AG08395 (cell line): ENCODE results near the gene PKNOX2.
"Not testable (repeated sequence)": the region's sequence is repeated elsewhere in the genome, so short reads cannot be mapped to it uniquely, and the experiment has no call there.

Experiments used
- DNase-seq: peaks from one replicate; pipeline ENCODE4 v3.0.0; 2012; ENCODE audit warnings: mixed read lengths, low spot score

PKNOX2 gene

DNA sequence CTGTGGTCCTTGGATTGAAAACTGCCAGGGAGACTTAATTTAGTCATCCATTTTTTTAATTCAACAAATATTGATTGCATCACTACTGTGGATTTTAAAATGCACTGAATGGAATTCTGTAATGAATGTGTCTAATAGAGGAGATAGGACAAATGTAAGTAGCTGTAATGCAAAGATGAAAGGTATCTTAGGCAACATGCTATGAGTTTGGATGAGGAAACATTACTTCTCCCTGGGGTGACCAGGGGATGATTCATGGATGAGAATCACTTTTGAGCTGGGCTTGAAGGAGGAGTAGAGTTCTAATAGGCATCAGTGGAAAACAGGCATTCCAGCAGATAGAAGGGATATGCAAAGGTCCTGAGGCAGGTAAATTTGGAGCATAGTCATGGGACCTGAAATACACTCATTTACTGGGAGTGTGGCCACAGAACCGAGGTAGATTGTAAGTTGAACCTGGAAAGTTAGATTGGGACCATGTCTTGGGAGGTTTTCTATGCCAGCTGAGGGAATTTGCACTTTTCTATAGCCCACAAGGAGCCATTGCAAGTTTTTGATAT is 43.4 kb downstream of the PKNOX2 start:
- DNase-seq, result no peak

DNA sequence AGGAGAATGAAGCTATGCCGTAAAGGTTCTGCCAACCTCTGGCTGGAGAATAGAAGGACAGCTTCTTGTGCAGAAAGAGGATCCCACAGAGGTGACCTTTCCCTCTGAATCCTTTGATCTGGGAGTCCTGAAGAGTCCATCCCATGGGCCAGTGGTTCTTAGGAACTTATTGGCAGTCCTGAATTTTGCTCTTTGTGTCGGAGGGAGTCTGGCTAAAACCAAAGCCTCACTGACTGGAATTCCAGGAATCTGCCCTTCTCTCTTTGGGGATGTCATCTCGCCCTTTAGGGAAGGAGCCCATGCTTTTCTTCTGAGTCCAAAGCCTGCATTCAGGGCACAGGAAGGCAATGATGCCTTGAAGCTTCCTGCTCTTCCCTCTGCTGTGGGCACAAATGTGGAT is 45.5 kb downstream of the PKNOX2 start:
- no peak for DNase-seq

DNA sequence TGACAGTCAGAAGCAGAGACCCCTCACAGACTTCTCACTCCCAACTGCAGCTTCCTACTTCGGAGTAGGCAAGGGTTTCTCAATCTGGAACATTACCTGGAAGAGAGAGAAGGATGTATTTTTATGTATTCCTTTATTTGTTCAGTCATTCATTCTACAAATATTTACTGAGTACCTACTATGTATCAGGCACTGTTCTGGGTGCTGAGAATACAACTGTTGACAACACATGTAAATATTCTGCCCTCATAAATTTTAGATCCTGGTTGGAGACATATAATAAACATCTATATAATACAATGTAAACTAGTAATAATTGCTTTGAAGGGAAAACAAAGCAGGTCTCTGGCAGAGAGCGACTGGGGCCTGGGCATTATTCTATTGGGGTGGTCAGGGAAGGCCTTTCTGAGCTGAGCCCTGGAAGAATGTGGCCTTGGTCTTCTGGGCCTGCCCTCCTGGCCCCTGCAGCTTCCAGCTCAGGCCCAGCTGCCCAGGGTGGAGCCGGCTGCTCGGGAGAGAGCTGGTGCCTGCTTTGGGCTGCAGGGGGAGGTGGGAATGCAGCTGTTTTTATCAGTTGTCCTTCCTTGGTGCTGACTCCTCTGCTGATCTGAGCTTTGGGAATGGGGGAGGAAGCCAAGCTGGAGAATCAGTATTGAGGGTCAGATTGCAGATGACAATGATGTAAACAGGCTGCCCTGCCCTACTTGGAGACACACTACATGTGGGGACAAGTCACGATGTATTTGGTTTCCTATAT is 46.8 kb downstream of the PKNOX2 start:
- DNase-seq, result no peak

DNA sequence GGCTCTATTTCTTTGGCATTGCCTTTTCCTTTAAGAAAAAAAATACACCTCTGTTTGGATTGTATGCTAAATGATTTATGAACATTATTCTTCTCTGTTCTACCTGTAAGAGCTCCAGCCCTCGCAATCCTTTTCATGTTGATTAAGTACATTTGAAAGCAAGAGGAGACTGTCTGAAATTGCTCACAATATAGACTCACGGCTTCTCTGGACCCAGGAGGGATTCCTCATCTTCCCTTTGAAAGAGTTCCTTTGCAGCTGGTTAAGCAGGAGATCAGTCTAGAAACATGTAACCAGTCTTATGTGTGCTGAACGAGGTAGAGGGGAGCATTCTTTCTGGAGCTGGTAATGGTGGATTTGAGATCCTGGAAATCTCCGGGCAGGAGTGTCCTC is 47.4 kb downstream of the PKNOX2 start:
- no peak for DNase-seq

DNA sequence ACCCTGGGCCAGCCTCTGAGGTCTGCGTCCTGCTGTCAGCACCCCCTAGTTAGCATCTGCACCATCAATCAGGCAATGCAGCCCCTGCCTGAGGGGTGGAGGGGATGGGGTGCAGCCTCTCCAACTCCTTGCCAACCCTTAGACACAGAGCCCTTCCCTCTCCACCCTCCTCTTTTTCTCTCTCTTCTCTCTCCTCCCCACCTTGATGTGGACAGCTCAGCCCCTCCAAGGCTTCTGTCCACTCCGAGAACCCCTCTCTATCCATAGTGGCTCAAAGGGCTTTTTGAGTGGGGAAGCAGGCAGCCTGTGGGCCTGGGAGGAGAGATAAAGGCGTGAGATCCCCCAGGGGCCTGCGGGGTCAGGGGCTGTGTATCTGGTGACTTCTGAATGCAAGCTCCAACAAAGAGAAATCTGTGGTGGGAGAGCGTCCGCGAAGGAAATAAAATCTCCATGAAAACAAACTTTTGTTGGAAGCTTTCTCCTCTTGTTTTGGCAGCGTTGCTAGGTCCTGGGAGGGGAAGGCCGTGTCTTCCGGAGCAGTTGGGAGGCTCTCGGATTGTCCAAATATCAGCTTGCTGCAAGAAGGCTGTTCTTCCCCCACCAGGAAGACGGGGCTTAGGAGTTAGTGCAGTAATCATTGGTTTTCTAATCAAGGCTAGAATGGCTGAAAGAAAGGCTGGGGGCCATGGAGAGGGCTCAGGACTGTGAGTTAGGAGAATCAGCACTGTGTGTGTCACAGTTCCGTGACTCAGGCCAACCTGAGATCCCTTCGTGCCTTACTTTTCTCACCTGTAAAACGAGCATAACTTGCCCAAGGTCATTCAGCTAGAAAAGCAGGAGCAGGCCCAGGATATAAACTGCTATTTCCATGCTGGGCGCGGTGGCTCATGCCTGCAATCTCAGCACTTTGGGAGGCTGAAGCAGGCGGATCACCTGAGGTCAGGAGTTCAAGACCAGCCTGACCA is 50.3 kb downstream of the PKNOX2 start:
- no peak for DNase-seq

DNA sequence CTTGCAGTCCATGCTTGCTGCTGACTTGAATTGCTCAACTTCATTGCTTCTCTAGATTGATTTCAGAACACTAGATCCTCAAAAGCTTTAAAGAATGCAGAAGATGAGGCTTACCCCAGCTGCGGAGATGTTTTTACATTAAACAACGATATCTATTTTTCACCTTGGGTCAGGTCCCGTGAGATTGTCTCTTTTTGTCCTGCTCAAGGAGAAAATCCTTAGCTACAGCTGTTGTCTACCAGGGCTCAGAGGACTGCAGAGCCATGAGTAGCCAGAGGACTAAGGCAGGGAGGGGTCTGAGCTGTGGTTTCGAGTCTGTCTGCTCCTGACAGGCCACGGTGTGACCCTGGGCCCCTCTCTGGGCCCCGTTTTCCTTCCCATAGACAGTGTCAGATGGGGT is 51.4 kb downstream of the PKNOX2 start:
- no peak for DNase-seq

DNA sequence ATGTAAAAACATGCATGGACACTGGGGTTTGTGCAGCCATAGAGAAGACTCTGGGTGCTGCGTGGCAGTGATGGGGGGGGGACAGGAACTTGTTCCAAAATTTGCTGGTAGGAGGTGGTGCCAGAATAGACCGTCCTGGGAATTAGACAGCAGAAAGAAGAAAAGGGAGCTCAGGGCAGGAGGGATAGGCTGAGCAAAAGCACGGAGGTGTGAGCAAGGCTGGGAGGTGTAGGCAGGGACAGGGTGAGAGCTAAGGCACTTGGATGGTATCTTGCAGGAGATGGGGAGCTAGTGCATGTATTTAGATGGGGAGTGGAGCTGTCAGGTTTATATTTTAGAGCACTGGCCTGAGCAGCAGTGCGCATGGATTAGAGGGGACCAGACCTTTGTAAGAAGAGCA is 53.8 kb downstream of the PKNOX2 start:
- DNase-seq, result no peak

DNA sequence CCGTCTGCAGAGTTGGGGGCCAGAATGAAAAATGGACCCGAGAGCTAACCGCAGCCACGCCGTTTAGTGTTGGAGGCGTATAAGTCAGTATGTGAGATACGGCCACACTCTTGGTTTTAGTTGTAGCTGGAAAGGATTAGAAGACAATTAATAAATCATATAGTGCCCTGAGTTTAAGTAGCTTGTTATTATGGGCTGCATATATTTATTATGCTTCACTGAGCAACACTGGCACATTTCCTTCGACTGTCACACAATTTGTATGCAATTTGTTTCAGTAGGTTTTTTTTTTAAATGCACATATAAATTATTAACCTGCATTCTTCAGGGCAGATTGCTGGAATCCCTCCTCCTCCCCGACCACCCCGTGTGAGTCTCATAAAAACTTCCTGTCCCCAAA is 56.9 kb downstream of the PKNOX2 start:
- DNase-seq, result no peak

DNA sequence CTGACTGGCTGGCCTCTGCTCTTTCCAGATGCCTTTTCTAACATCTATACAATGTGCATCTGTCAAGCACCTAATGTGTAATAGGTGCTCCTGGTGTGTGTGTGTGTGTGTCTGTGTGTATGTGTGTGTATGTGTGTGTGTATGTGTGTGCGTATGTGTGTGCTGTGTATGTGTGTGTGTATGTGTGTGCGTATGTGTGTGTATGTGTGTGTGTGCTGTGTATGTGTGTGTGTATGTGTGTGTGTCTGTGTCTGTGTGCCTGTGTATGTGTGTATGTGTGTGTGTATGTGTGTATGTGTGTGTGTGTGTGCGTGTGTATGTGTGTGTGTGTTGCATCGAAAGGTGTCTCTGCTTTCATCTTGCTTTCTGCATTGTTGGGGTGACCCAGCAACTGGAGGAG is 57.9 kb downstream of the PKNOX2 start:
- no peak for DNase-seq

DNA sequence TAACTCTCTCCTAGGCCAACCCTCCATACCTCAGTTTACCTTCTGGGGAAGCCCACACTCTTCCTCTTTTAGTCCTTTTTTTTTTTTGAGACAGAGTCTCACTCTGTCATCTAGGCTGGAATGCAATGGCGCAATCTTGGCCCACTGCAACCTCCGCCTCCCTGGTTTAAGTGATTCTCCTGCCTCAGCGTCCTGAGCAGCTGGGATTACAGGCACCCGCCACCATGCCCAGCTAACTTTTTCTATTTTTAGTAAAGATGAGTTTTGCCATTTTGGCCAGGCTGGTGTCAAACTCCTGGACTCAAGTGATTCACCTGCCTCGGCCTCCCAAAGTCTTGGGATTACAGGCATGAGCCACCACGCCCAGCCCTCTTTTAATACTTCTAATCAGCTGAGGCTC is 58.6 kb downstream of the PKNOX2 start:
- DNase-seq, result not testable (repeated sequence)

DNA sequence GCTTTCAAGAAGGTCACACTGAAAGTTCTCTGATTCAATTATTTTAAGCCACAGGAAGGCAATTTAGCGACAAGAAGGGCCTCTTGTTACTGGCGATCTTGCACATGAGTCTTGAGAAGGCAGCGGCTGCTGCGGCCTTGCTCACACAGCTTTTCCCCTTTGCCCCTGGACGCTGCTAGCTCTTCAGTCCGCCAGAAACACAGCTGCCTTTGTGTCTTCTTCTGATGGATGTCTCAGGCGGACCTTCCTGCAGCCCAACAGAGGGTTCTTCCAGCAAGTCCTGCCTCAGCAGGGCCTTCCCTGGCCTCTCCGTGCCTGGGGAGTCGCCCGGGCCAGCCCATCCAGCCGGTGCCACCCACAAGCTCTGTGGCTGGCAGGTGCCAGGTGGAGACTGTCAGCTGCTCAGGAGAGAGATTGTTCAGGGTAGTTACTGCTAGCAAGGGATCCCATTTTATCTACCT is 59.4 kb downstream of the PKNOX2 start:
- DNase-seq, result no peak

DNA sequence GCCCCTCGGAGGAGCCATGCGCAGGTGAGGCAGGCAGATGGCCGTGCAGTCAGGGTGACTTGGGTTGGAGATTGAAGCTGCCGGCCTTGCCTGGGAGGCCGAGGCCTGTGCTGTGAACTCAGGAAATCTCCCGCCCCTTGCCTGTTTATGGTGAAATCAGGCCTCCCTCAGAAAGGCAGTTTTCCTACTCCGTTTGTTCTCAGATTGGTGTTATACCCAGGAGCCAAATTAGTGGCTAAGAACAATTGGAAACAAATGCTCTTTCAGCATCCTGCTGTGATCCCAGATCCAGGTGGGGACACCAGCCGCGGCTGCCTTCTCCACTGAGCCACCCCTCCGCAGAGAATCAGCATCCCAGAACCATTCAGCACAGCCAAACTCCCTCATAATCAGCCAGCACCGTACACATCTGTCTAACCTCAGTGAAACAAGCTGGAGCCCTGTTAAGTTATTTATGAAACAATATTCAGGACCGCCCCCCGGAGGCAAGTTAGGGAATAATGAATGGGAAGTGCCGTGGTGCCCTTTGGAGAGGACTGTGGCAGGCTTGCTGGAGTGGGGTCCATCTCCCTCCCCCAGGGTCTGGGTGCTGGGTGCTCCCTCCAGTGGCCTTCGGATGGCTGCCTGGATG is 60.0 kb downstream of the PKNOX2 start:
- DNase-seq, result no peak

DNA sequence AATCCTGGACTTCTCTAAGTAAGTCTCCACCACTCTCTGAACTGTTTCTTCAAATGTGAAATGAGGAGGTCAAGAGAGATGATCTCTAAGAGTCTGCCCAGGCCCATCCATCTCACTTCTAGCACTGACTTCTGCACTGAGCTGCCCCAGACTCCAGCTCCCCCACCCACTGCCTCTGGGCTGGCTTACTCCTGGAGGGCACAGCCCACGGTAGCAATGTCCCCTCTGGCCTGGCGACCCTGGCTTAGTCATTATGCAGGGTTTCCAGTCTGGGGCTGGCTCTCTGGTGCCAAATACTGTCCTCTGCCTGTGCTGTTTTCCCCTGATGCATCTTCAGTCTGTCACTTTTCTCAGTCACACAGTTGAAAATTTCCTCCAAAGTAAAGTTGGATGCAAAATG is 60.9 kb downstream of the PKNOX2 start:
- no peak for DNase-seq

DNA sequence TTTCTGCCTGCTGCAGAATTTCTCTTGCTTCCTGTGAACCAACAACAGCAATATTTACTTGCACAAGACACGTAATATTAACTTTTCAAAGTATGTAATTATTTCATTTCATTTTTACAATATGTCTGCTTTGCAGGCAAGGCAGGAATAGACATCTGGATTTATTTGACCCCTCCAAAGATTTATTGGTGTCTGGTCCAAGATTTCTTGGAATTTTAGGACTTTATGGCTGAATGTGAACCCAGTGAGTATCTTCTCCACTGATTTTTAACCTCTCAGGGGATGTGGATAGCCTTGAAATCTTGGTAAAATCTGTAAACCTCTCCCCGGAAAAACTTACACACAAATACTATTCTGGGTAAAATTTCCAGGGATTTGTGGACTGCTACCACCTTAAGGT is 61.5 kb downstream of the PKNOX2 start:
- DNase-seq, result no peak

DNA sequence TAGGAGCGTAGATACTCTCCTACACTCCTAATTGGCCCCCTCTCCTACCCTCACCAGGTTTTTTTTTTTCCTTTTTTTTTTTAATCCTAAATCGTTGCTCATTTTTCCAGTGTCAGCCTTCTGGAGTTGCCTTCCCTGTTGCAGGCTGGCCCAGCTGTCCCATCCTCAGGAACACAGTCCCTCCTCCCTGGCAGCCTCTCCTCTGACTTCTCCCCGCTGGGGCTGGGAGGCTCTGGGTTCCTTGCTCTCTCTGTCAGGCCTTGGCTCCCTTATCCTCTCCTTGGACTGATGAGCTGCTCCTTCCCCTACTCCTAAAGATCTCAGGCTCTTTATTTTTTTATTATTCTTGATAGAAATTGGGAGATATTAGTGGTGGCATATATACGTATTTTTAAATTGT is 62.2 kb downstream of the PKNOX2 start:
- DNase-seq, result no peak

DNA sequence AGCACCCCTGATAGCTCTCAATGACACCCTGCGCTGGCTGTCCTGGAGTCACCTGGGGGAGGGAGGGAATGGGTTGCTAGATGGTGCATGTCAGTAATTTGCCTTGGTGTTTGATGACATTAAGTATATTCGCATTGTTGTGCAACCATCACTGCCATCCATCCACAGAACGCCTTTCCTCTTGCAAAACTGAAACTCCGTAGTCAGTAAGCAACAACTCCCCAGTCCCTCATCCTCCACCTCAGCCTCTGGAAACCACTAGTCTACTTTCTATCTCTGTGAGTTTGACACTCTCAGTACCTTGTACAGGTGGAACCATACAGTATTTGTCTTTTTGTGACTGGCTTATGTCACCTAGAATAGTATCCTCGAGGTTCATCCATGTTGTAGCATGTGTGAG is 62.6 kb downstream of the PKNOX2 start:
- no peak for DNase-seq

DNA sequence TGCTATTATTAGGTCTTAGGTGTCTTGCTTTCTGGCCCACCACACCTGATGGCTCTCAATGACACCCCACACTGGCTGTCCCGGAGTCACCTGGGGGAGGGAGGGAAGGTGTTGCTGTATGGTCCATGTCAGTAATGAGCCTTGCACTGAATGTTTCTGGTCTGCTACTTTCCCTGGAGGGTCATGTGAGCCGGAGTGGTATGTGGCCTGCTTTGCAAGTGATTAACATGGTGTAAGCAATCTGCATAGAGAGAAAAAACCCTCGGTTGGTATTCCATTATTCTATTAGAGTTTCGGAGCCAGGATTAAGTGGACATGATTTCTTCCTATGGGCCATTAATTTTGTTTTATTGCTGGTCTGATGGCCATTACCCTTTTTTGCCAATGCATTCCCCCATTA is 63.9 kb downstream of the PKNOX2 start:
- DNase-seq, result no peak

DNA sequence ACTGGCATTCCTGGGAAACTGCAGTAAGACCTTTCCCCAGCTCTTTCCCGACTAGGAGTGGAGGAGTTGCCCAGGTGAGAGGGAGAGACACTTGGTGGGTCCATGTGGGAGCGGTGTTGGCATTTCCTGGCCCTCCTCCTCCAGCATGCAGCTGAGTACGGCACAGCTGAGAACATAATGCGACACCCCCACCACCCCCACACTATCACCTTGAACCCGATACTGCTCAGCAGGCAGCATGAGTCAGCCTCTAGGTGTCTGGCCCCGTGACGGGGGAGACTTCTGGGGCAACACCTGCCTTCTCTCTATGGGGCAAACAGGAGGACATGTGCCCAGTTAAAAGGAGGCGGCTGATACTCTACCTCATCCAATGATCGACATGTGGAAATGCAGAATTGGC is 64.4 kb downstream of the PKNOX2 start:
- DNase-seq, result no peak

DNA sequence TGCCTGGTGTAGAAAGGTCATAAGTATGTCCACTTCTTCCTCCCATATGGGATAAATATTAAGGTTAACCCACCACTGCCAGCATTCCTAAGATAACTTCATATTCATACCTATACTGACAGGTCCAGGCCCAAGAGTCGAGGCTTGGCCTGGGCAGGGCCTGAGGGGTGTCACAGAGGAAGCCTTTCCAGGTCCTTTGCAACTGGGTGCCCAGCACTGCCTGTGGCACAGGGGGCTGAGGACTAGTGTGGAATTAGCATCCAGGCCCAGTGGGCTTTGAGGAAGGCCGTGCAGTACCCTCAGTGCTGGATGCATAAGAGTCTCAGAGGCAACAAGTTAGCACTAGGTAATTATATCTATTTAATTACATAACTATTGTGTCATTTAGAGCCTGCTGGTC is 65.4 kb downstream of the PKNOX2 start:
- DNase-seq, result no peak

DNA sequence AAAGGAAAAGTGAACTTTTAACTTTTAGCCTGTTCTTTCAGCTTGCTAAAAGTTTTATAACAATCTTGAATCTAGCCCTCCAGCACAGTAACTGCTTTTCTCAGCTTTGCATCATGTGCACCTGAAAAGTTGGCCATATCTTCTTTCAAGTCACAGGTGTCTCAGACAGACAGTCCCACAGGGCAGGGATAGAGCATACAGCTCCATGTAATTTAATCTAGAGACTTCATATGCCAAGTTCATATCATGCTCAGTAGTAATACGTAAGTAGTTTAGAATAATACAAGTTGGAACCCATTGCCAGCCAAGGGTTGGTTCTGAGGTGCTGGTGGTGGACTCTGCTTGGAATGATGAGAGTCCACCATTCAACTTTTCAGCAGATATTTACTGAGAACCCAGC is 68.6 kb downstream of the PKNOX2 start:
- no peak for DNase-seq

DNA sequence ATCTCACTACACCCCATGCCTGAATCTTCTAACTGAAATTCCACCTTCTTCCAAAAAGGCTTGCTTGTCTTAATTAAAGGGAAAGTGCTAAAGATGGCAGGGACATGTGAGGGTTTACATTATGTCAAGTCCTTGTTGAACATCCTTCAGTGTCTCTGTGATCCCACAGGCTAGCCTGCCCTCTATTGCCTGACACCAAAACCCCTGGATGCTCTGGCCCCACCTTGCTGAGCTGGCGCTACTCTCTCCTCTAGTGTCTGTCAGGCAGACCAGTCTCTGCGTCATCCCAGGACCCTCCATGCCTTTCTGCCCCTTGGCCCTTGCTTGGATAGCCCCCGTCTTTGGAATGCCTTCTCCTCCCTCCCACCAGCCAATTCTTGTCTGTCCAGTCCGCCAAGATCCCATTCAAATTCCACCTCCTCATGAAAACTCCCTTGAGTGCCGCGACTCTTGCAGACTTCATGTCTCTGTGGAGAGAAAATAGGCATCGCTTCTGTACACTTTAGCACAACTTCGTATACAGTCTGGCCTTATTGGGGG is 69.3 kb downstream of the PKNOX2 start:
- no peak for DNase-seq

DNA sequence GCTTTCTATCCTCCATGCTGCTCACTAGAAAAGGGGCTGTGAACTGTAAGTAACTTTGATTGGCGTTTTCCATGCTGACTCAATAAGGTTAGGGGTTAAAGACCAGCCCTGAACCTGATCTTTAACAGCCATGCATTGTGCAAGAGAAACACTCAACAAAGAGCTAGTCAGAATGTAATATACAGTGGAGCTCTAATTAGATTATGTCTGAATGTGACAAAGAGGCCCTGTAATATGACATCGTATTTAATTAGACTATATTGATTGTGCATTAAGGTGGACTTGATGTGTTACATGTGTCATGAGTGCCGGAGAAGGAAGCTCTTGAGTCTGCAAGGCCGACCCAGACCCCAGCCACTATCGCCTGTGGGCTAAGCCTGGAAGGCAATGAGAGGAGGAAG is 70.5 kb downstream of the PKNOX2 start:
- no peak for DNase-seq
